Right cardiac atrium (tissue), 5 donors: ENCODE measurements around the gene HIVEP2. TPM values are rescaled to one million over a fixed set of nuclear protein-coding genes. Genes with fewer than 3 reads are reported as not detected.

ENCODE experiments used
- ATAC-seq, 2 donors: fragments of 200-7000 bp; cut with Tn5 transposase; one replicate each; pipeline versions ENCODE4 v1.8.0 to v1.9.1; 2020; ENCODE audit warnings: moderate library complexity in 2 of 2, mild to moderate bottlenecking in 1 of 2
- DNase-seq, 3 donors: peaks; one replicate each; pipeline ENCODE4 v3.0.0-alpha.2; 2020
- H3K27ac ChIP-seq: one replicate; pipeline ENCODE4 v1.5.1; 2013; ENCODE audit warnings: mild to moderate bottlenecking, low read length, control low read depth, moderate library complexity
- H3K27me3 ChIP-seq: one replicate; pipeline ENCODE4 v1.6.1; 2013; ENCODE audit not compliant: control insufficient read depth, insufficient read depth
- H3K4me1 ChIP-seq: one replicate; pipeline ENCODE4 v1.6.1; 2013; ENCODE audit warnings: low read length; ENCODE audit not compliant: control insufficient read depth, insufficient read depth
- H3K4me3 ChIP-seq: one replicate; pipeline ENCODE4 v1.5.1; 2013; ENCODE audit warnings: low read length, control low read depth
- H3K9me3 ChIP-seq: one replicate; pipeline ENCODE4 v1.6.1; 2013; ENCODE audit warnings: low read length; ENCODE audit not compliant: control insufficient read depth
- WGBS: extraction: QIAGEN DNeasy Blood & Tissue Kit; methylation state at CpG from one replicate; pipeline ENCODE4 v1.1.7; 2013; 5-methylcytosine and 5-hydroxymethylcytosine counted together
- intact Hi-C, 4 donors: fragments of 100-400 bp; cut with DNase I; formaldehyde crosslinking; loops; one replicate each; pipeline versions ENCODE4 v1.11.0 to v1.14.0; 2022 to 2023
- polyA plus RNA-seq: library from polyadenylated mRNA; stranded (reverse); fragments of 200-250 nt; gene quantifications from one replicate; pipeline ENCODE4 v1.2.3, GENCODE V29; 2013
- total RNA-seq, 4 donors: library from RNA; stranded (reverse); fragmentation: NEBNext Ultra II Directional; extraction: Animal tissue kit (Norgen Biotek cat#: 25700); gene quantifications; one replicate each; pipeline ENCODE4 v1.2.1, GENCODE V29; 2021
- donor health status: healthy with polysubstance abuse.
- donor health status: DM: no; HTN: yes; CAD: no.
- donor health status: DM: no; HTN: no; CAD: no.
- donor health status: DM: no; HTN: yes; CAD: no; lungs with severe emphysema.
- donor health status: DM: yes; HTN: yes; CAD: no.

Gene HIVEP2
- total and polyA plus RNA-seq, 5 donors: 4.5 to 29.0 (median 15.6) TPM

DNA sequence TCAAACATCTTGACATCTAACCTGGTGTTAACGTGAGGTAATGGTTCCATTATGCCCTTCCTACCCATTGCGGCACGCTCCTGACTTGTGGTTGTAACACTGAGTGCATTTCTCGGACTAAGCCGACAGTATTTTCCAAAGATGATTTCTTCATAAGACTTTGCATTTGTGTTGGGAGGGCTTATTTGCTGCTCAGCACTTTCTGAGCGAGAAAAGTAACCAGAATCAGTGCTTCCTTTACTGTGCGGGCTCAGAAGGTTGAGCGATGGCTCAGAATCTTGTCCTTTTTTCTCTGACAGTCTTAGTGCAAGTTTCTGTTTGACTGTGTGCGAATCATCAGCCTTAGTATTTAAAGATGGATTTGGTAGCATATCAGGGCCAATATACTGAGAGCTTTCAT, 171.7 kb downstream of the HIVEP2 start:
- no peak for ATAC-seq
- 98% methylated on average over 9 of the region's 9 CpGs for WGBS
- H3K27ac ChIP-seq: no peak overlapping the region
- H3K4me1 ChIP-seq: no peaks in the 10 kb centered on the region
- H3K4me3 ChIP-seq: no peak overlapping the region
- H3K9me3 ChIP-seq: no peaks in the 10 kb centered on the region
- intact Hi-C loops: no loop called here
- DNase-seq: no peak
- H3K27me3 ChIP-seq: no peaks in the 10 kb centered on the region

DNA sequence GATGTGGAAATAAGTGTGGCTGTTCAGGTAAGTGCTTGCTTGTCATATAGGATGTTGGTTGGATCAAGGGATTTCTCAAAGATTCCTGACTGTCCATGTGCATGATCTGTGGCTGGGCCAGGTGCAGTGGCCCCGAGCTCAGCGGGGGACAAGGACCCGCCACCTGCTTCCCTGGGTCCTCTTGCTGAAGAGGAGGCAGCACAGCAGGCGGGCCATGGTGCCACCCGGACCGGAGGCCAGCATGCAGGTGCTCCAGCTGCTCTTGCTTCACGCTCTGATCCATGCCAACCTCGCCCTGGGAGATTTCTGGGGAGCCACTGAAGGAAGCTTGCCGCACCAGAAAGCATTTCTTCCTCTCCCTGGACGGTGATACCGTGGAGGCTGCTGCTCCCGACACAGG, 173.8 kb downstream of the HIVEP2 start:
- WGBS: 98% methylated on average over 12 of the region's 12 CpGs
- intact Hi-C loops: no loop called here
- Histone ChIP-seq H3K4me1 (no peaks in the 10 kb centered on the region), H3K9me3 (no peaks in the 10 kb centered on the region), H3K27ac (no peak overlapping the region), H3K27me3 (no peaks in the 10 kb centered on the region), H3K4me3 (no peak overlapping the region)
- DNase-seq (no peak), ATAC-seq (no peak)

DNA sequence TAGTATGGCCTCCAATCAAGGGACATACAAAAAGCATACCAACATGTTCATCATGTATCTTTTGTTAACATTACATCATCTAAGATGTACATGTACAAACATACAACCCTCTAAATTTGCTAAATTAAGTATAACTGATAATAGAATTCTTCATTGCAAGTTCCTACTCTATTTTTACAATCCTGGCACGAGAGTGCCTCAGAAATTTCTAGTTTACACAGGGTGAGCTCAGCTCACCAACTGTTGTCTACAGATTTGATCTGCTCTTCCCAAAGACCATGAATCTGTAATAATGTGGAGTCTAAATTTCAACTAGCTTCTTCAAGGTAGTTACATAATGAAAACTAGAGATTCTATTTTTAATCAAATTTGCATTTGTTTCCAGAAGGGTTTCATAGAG, 179.7 kb downstream of the HIVEP2 start:
- Histone ChIP-seq H3K27me3 (no peaks in the 10 kb centered on the region), H3K4me3 (no peak overlapping the region), H3K9me3 (no peaks in the 10 kb centered on the region), H3K4me1 (no peaks in the 10 kb centered on the region), H3K27ac (no peak overlapping the region)
- 59% methylated on average over 1 of the region's 1 CpG for WGBS
- intact Hi-C loops: loop anchor here in 1 of 4 donors (10.0 kb wide), 1 partner anchor 179 kb away; the partner anchor contains the start of gene HIVEP2
- no peak for ATAC-seq
- no peak for DNase-seq

DNA sequence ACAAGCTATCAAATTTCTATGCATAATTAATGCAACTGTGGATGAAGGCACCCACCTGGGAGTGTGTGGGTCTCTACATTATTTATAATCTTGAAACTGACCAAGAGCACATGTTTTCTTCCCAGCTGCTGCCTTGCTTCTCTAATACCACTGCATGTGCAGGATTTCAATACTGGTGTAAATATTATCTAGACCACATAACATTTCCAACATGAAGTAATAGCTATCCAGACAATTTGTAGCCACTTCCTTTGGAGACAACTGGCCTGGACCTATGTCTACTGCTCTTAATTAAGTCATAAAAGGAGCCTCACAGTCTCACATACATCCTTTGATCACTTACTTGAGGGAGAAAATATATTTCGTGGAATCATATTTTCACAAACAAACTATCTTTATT, 180.7 kb downstream of the HIVEP2 start:
- H3K27me3 ChIP-seq: no peaks in the 10 kb centered on the region
- no peak overlapping the region for H3K27ac ChIP-seq
- intact Hi-C loops: loop anchor here in 1 of 4 donors (10.0 kb wide), 1 partner anchor 180 kb away; the partner anchor contains the start of gene HIVEP2
- H3K4me1 ChIP-seq: no peaks in the 10 kb centered on the region
- no peaks in the 10 kb centered on the region for H3K9me3 ChIP-seq
- WGBS: 94% methylated on average over 1 of the region's 1 CpG
- no peak for ATAC-seq
- no peak overlapping the region for H3K4me3 ChIP-seq
- no peak for DNase-seq

GRCh38 chr6:142763205-142763604, 181.8 kb downstream of the HIVEP2 start:
- ATAC-seq (no peak), DNase-seq (no peak)
- Histone ChIP-seq H3K4me3 (no peak overlapping the region), H3K27ac (no peak overlapping the region), H3K27me3 (no peaks in the 10 kb centered on the region), H3K9me3 (no peaks in the 10 kb centered on the region), H3K4me1 (no peaks in the 10 kb centered on the region)
- WGBS: 70% methylated on average over 4 of the region's 4 CpGs
- intact Hi-C loops: loop anchor here in 1 of 4 donors (10.0 kb wide), 1 partner anchor 182 kb away; the partner anchor contains the start of gene HIVEP2

GRCh38 chr6:142761756-142762155, 183.2 kb downstream of the HIVEP2 start:
- H3K27me3 ChIP-seq: no peaks in the 10 kb centered on the region
- ATAC-seq (no peak), DNase-seq (no peak)
- H3K4me3 ChIP-seq: no peak overlapping the region
- H3K27ac ChIP-seq: no peak overlapping the region
- H3K4me1 ChIP-seq: no peaks in the 10 kb centered on the region
- H3K9me3 ChIP-seq: no peaks in the 10 kb centered on the region
- intact Hi-C loops: loop anchor here in 1 of 4 donors (10.0 kb wide), 1 partner anchor 183 kb away; the partner anchor contains the start of gene HIVEP2
- WGBS: 59% methylated on average over 1 of the region's 1 CpG

DNA sequence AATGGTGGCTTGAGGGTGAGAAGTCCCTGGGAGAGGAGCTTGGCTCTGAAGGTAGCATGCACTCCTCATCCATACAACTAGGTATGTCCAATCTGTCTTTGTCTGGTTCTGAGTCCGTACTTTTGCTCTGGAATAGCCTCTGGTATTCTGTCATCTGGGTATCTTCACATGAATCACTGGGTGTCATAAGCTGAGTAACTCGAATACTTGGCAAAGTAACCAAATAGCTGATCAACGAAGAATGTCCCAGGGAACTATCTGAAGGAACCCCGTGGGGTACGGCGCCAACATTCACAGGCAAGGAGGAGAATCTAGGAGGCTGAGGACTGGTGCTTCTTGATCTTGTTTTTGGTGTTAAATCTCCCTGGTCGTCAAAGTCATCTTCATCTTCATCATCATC, 184.8 kb downstream of the HIVEP2 start:
- no peak for DNase-seq
- WGBS: 91% methylated on average over 7 of the region's 7 CpGs
- H3K27ac ChIP-seq: no peak overlapping the region
- no peaks in the 10 kb centered on the region for H3K27me3 ChIP-seq
- no peaks in the 10 kb centered on the region for H3K4me1 ChIP-seq
- H3K9me3 ChIP-seq: no peaks in the 10 kb centered on the region
- no peak for ATAC-seq
- no peak overlapping the region for H3K4me3 ChIP-seq
- intact Hi-C loops: loop anchor here in 1 of 4 donors (10.0 kb wide), 1 partner anchor 185 kb away; the partner anchor contains the start of gene HIVEP2

DNA sequence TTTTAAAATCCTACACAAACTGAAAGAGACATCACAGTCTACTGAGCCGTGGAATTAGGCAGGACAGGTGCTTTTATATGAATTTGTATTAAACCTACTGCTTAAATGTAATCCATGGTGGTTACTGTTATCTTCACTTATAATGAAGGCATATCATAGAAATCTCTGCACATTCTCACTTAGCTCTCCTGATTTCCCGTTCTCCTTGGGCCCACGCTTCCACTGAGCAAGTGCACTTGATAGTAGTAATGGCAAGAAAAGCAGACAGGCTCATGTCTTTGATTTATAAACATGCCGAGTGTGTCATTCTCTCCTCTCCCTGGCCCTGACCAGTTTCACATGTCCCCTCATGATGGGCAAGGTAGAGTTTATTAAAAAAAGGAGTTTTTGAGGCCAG, 186.3 kb downstream of the HIVEP2 start:
- no peak overlapping the region for H3K4me3 ChIP-seq
- no peak for ATAC-seq
- H3K4me1 ChIP-seq: no peaks in the 10 kb centered on the region
- WGBS: 72% methylated on average over 4 of the region's 4 CpGs
- H3K27ac ChIP-seq: no peak overlapping the region
- no peaks in the 10 kb centered on the region for H3K9me3 ChIP-seq
- intact Hi-C loops: loop anchor here in 1 of 4 donors (5.0 kb wide), 1 partner anchor 114 kb away; no protein-coding TSS in a partner anchor
- DNase-seq: no peak
- no peaks in the 10 kb centered on the region for H3K27me3 ChIP-seq

- H3K27me3 ChIP-seq: no peaks in the 10 kb centered on the region
- WGBS: 80% methylated on average over 4 of the region's 4 CpGs
- intact Hi-C loops: loop anchor here in 1 of 4 donors (5.0 kb wide), 1 partner anchor 114 kb away; no protein-coding TSS in a partner anchor
- H3K4me1 ChIP-seq: no peaks in the 10 kb centered on the region
- no peak overlapping the region for H3K27ac ChIP-seq
- ATAC-seq (peak; percentile 68 to 87), DNase-seq (peak in 1 of 3 donors; percentile 50)
- H3K9me3 ChIP-seq: no peaks in the 10 kb centered on the region
- no peak overlapping the region for H3K4me3 ChIP-seq
These were observed 186.9 kb downstream of the HIVEP2 start for GRCh38 chr6:142757852-142758628.

GRCh38 chr6:142756215-142756630, 188.8 kb downstream of the HIVEP2 start:
- WGBS: 49% methylated on average over 2 of the region's 2 CpGs
- peak in 1 of 3 donors; percentile 39 for DNase-seq
- Histone ChIP-seq H3K4me3 (no peak overlapping the region), H3K9me3 (no peaks in the 10 kb centered on the region), H3K27ac (no peak overlapping the region), H3K4me1 (no peaks in the 10 kb centered on the region), H3K27me3 (no peaks in the 10 kb centered on the region)
- peak; percentile 57 to 66 for ATAC-seq
- intact Hi-C loops: loop anchor here in 1 of 4 donors (5.0 kb wide), 1 partner anchor 116 kb away; no protein-coding TSS in a partner anchor

DNA sequence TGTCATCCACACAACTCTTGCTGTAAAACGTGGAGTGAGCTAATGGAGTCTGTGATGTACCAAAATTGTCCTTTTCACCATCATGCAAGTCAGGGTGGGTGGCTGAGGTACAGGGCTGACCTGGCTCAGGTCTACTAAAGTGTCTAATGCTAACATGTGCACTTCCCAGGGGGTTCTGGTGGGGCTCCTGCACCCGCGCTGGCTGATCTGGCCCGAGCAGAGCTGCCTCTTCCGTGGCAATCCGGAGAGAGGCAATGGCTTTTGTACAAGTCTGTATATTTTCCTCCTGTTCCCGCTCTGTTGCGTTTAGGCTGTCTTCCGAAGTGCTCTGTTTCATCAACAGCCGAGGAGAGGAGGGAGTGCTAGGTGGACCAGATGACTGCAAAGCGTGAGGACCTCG, 191.8 kb downstream of the HIVEP2 start:
- Histone ChIP-seq H3K27ac (no peak overlapping the region), H3K27me3 (no peaks in the 10 kb centered on the region), H3K4me3 (no peak overlapping the region), H3K4me1 (no peaks in the 10 kb centered on the region), H3K9me3 (no peaks in the 10 kb centered on the region)
- 93% methylated on average over 12 of the region's 12 CpGs for WGBS
- intact Hi-C loops: no loop called here
- ATAC-seq (no peak), DNase-seq (no peak)
